GM19025 (cell line): ENCODE data around the gene SLC16A7.
A peak's percentile ranks its signal among the peaks of the same experiment; 100 is the strongest.
"Not testable (repeated sequence)": the region's sequence is repeated elsewhere in the genome, so short reads cannot be mapped to it uniquely, and the experiment has no call there.

Experiments used
- ATAC-seq: cut with Tn5 transposase; IDR thresholded peaks from one replicate; pipeline ENCODE4 v1.9.1; 2021; ENCODE audit warnings: mild to moderate bottlenecking, low read depth, moderate library complexity; ENCODE audit not compliant: unreplicated experiment

Gene SLC16A7

GRCh38 chr12:59595883-59596540, at the start of gene SLC16A7:
TSS of gene SLC16A7 (plus strand) at chr12:59596029. CDS start at chr12:59704802, 108,773 bp downstream.
- ATAC-seq, result peak; percentile 54

GRCh38 chr12:59548930-59549329, 46.9 kb upstream of the SLC16A7 start:
- no peak for ATAC-seq

- no peak for ATAC-seq
These were observed 36.1 kb upstream of the SLC16A7 start for GRCh38 chr12:59559696-59560095.

GRCh38 chr12:59570145-59570544, 25.7 kb upstream of the SLC16A7 start:
- no peak for ATAC-seq

- ATAC-seq, result no peak
These were observed 21.4 kb upstream of the SLC16A7 start for GRCh38 chr12:59574406-59574805.

GRCh38 chr12:59575826-59576225, 20.0 kb upstream of the SLC16A7 start:
- ATAC-seq, result no peak

- ATAC-seq, result no peak
These were observed 17.6 kb upstream of the SLC16A7 start for GRCh38 chr12:59578254-59578653.

- ATAC-seq, result no peak
These were observed 16.2 kb upstream of the SLC16A7 start for GRCh38 chr12:59579631-59580030.

- ATAC-seq, result no peak
These were observed 15.8 kb upstream of the SLC16A7 start for GRCh38 chr12:59580050-59580449.

GRCh38 chr12:59583003-59583712, 12.7 kb upstream of the SLC16A7 start:
- ATAC-seq, result no peak

GRCh38 chr12:59587710-59588109, 8.1 kb upstream of the SLC16A7 start:
- no peak for ATAC-seq

GRCh38 chr12:59593761-59594160, 2.1 kb upstream of the SLC16A7 start:
- no peak for ATAC-seq

GRCh38 chr12:59594943-59595500, 807 bp upstream of the SLC16A7 start:
- no peak for ATAC-seq

- no peak for ATAC-seq
These were observed 305 bp upstream of the SLC16A7 start for GRCh38 chr12:59595565-59595882.

GRCh38 chr12:59597385-59597781, 1.6 kb downstream of the SLC16A7 start:
- peak; percentile 40 for ATAC-seq

- ATAC-seq, result no peak
These were observed 4.3 kb downstream of the SLC16A7 start for GRCh38 chr12:59600171-59600570.

GRCh38 chr12:59603754-59604153, 7.9 kb downstream of the SLC16A7 start:
- no peak for ATAC-seq

- not testable (repeated sequence) for ATAC-seq
These were observed 17.1 kb downstream of the SLC16A7 start for GRCh38 chr12:59612823-59613434.

- ATAC-seq, result no peak
These were observed 19.8 kb downstream of the SLC16A7 start for GRCh38 chr12:59615392-59616165.

GRCh38 chr12:59619461-59620240, 23.8 kb downstream of the SLC16A7 start:
- ATAC-seq, result no peak
